ENCODE data around the gene UBE2E2. TPM values are rescaled to one million over a fixed set of nuclear protein-coding genes. Genes with fewer than 3 reads are reported as not detected.

UBE2E2 gene
- total RNA-seq, 2 experiments from 2014 or later, result 14.1 to 20.2 TPM

DNA sequence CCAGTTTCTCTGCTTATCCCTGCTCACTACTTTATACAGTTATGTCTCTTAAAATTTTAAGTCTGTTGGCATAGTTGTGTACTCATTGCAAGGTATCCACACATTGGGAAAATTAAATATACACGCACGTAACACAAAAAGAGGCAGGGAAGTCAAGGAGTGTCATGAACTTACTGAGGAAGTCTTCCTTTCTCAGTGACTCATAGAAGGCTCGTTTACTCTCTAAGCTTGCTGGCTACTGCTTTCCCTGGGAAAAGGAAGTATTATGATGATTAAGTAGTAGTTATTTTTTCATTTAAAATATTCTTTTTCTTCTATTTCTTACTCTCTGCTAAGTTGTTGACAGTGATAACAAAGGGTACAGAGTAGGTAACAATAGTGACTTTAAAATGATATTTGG is 287.3 kb downstream of the UBE2E2 start:
- H3K4me1 Mint-ChIP-seq (ENCODE audit: low read depth), result no peaks in the 10 kb centered on the region
- POLR2A ChIA-PET, result no interaction called here
- ATAC-seq (ENCODE audit: poor library complexity), result no peak

DNA sequence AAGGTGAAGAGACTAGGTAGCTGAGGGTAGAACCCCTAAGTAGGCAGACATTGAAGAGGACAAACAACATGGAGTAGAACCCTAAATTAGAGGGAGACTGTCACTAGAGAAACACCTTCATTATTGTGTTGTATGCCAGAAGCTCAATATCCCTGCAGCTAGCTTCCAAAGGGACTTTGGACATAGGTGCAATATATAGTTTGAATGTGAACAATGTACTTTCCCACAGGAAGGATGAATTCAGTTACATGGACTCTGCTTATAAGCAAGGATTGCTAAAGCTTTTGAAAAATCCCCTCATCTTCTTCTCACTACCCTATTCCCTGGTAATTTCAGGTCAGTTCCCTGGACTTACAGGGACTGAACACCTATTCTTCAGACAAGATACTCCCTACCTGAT is 288.9 kb downstream of the UBE2E2 start:
- Mint-ChIP-seq H3K9me3 (no peaks in the 10 kb centered on the region), H3K4me3 (no peak overlapping the region), H3K36me3 (ENCODE audit: low read depth) (no peaks in the 10 kb centered on the region), H3K27me3 (no peaks in the 10 kb centered on the region), H3K27ac (no peak overlapping the region), H3K4me1 (ENCODE audit: low read depth) (no peaks in the 10 kb centered on the region)
- ATAC-seq (ENCODE audit: poor library complexity) (no peak), DNase-seq (no peak)
- TF ChIP-seq, protein P1, sequence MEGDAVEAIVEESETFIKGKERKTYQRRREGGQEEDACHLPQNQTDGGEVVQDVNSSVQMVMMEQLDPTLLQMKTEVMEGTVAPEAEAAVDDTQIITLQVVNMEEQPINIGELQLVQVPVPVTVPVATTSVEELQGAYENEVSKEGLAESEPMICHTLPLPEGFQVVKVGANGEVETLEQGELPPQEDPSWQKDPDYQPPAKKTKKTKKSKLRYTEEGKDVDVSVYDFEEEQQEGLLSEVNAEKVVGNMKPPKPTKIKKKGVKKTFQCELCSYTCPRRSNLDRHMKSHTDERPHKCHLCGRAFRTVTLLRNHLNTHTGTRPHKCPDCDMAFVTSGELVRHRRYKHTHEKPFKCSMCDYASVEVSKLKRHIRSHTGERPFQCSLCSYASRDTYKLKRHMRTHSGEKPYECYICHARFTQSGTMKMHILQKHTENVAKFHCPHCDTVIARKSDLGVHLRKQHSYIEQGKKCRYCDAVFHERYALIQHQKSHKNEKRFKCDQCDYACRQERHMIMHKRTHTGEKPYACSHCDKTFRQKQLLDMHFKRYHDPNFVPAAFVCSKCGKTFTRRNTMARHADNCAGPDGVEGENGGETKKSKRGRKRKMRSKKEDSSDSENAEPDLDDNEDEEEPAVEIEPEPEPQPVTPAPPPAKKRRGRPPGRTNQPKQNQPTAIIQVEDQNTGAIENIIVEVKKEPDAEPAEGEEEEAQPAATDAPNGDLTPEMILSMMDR (IDR thresholded peaks at IDR 0.05), result no peak
- no peak overlapping the region for H3K4me3 ChIP-seq (ENCODE audit: low read length)
- no peaks in the 10 kb centered on the region for H3K4me1 ChIP-seq (ENCODE audit: insufficient read depth, low read length)
- POLR2A ChIA-PET, result interaction anchor here (0.6 kb wide), 1 partner anchor 348 kb away, joined by 3 read pairs; no protein-coding TSS in a partner anchor
- intact Hi-C loops (cut with DNase I, micrococcal nuclease), result no loop called here
- H3K27me3 ChIP-seq (ENCODE audit: control insufficient read depth in 1 of 2, insufficient read depth in 2 of 2, low read length in 2 of 2), result no peaks in the 10 kb centered on the region
- H3K9me3 ChIP-seq (ENCODE audit: control insufficient read depth in 1 of 2, insufficient read depth in 1 of 2, low read length in 2 of 2), result peaks cover 0 to 4% of the 10 kb centered on the region in 2 experiments
- CTCF ChIA-PET, result no interaction called here
- H3K27ac ChIP-seq (ENCODE audit: low read depth in 1 of 2, low read length in 2 of 2), result no peak overlapping the region
- H3K36me3 ChIP-seq (ENCODE audit: insufficient read depth, low read length), result no peaks in the 10 kb centered on the region

More for the DNA sequence above, 287.3 kb downstream of the UBE2E2 start:
- H3K36me3 ChIP-seq (ENCODE audit: insufficient read depth, low read length), result no peaks in the 10 kb centered on the region
- DNase-seq, result no peak
- no peak overlapping the region for H3K27ac ChIP-seq (ENCODE audit: low read depth in 1 of 2, low read length in 2 of 2)
- no peaks in the 10 kb centered on the region for H3K27me3 ChIP-seq (ENCODE audit: control insufficient read depth in 1 of 2, insufficient read depth in 2 of 2, low read length in 2 of 2)
- Mint-ChIP-seq H3K9me3 (no peaks in the 10 kb centered on the region), H3K27me3 (no peaks in the 10 kb centered on the region), H3K27ac (no peak overlapping the region), H3K4me3 (no peak overlapping the region), H3K36me3 (ENCODE audit: low read depth) (peaks cover 3% of the 10 kb centered on the region)
- intact Hi-C loops (cut with DNase I, micrococcal nuclease), result no loop called here
- H3K4me1 ChIP-seq (ENCODE audit: insufficient read depth, low read length), result no peaks in the 10 kb centered on the region
- H3K9me3 ChIP-seq (ENCODE audit: control insufficient read depth in 1 of 2, insufficient read depth in 1 of 2, low read length in 2 of 2), result peaks cover 6 to 18% of the 10 kb centered on the region in 2 experiments
- CTCF ChIA-PET, result no interaction called here
- no peak overlapping the region for H3K4me3 ChIP-seq (ENCODE audit: low read length)
- TF ChIP-seq, protein P1 (IDR thresholded peaks at IDR 0.05), result no peak

DNA sequence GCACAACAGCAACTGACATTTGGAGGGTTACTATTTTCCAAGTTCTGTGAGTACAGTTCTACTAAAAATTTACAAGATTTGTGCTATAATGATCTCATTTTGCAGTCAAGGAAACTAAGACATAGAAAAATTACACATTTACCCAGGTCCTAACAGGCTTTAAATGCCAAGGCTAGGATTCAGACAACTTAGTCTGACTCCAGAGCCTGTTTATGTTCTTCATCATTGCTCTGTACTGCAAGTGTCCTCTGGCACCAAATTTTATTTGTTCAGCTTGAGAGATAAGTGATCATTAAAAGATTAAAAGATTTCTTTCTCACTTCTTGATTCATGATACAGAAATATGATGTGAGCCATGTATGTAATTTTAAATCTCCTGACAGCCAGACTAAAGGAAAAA is 290.8 kb downstream of the UBE2E2 start:
- CTCF ChIA-PET, result no interaction called here
- no peak for ATAC-seq (ENCODE audit: poor library complexity)

More for the DNA sequence above, 290.8 kb downstream of the UBE2E2 start:
- H3K27ac Mint-ChIP-seq, result no peak overlapping the region
- H3K4me3 Mint-ChIP-seq, result no peak overlapping the region
- no peak for DNase-seq
- H3K9me3 Mint-ChIP-seq, result no peaks in the 10 kb centered on the region
- Histone ChIP-seq H3K36me3 (ENCODE audit: insufficient read depth, low read length) (no peaks in the 10 kb centered on the region), H3K9me3 (ENCODE audit: control insufficient read depth in 1 of 2, insufficient read depth in 1 of 2, low read length in 2 of 2) (no peaks in the 10 kb centered on the region), H3K27ac (ENCODE audit: low read depth in 1 of 2, low read length in 2 of 2) (no peak overlapping the region), H3K4me3 (ENCODE audit: low read length) (no peak overlapping the region), H3K4me1 (ENCODE audit: insufficient read depth, low read length) (no peaks in the 10 kb centered on the region), H3K27me3 (ENCODE audit: control insufficient read depth in 1 of 2, insufficient read depth in 2 of 2, low read length in 2 of 2) (no peaks in the 10 kb centered on the region)
- POLR2A ChIA-PET, result no interaction called here
- H3K36me3 Mint-ChIP-seq (ENCODE audit: low read depth), result no peaks in the 10 kb centered on the region
- intact Hi-C loops (cut with DNase I, micrococcal nuclease), result no loop called here
- H3K27me3 Mint-ChIP-seq, result no peaks in the 10 kb centered on the region
- TF ChIP-seq, protein P1 (IDR thresholded peaks at IDR 0.05), result no peak
- no peaks in the 10 kb centered on the region for H3K4me1 Mint-ChIP-seq (ENCODE audit: low read depth)

Measured in CD4-positive, alpha-beta T cell (primary cell).